NCI-H2081 treated with DMSO at 0.1 percent for 48 hours (cell line): ENCODE results near the gene TMEM97.
"Not testable (repeated sequence)": the region's sequence is repeated elsewhere in the genome, so short reads cannot be mapped to it uniquely, and the experiment has no call there.

Experiments used
- DNase-seq: peaks from one replicate; lab custom pipeline; 2025; lab: John Stamatoyannopoulos, UW

Gene TMEM97

GRCh38 chr17:28318759-28319597 lies at the start of gene TMEM97:
Gene TMEM97 (plus strand): TSS chr17:28319200. CDS start chr17:28319240, 40 bp downstream.
- DNase-seq, result peak; percentile 70

- DNase-seq, result no peak
Observed at GRCh38 chr17:28270055-28270454, 48.9 kb upstream of the TMEM97 start.

- DNase-seq, result no peak
Observed at GRCh38 chr17:28270926-28271325, 48.1 kb upstream of the TMEM97 start.

GRCh38 chr17:28271431-28271830 lies 47.6 kb upstream of the TMEM97 start:
- DNase-seq, result no peak

GRCh38 chr17:28272166-28272565 lies 46.8 kb upstream of the TMEM97 start:
- no peak for DNase-seq

- not testable (repeated sequence) for DNase-seq
Observed at GRCh38 chr17:28273341-28273740, 45.7 kb upstream of the TMEM97 start.

- no peak for DNase-seq
Observed at GRCh38 chr17:28274591-28275265, 44.3 kb upstream of the TMEM97 start.

- DNase-seq, result no peak
Observed at GRCh38 chr17:28276011-28276410, 43.0 kb upstream of the TMEM97 start.

GRCh38 chr17:28279411-28279810 lies 39.6 kb upstream of the TMEM97 start:
- DNase-seq, result no peak

GRCh38 chr17:28280826-28281225 lies 38.2 kb upstream of the TMEM97 start:
- DNase-seq, result no peak

GRCh38 chr17:28282596-28282995 lies 36.4 kb upstream of the TMEM97 start:
- DNase-seq, result no peak

GRCh38 chr17:28285965-28286364 lies 33.0 kb upstream of the TMEM97 start:
- no peak for DNase-seq

- no peak for DNase-seq
Observed at GRCh38 chr17:28290703-28291102, 28.3 kb upstream of the TMEM97 start.

GRCh38 chr17:28291780-28292330 lies 27.1 kb upstream of the TMEM97 start:
- no peak for DNase-seq

- not testable (repeated sequence) for DNase-seq
Observed at GRCh38 chr17:28292878-28293277, 26.1 kb upstream of the TMEM97 start.

- no peak for DNase-seq
Observed at GRCh38 chr17:28293994-28294393, 25.0 kb upstream of the TMEM97 start.

- no peak for DNase-seq
Observed at GRCh38 chr17:28295677-28296578, 23.1 kb upstream of the TMEM97 start.

- no peak for DNase-seq
Observed at GRCh38 chr17:28298449-28298848, 20.6 kb upstream of the TMEM97 start.

- DNase-seq, result no peak
Observed at GRCh38 chr17:28306954-28307401, 12.0 kb upstream of the TMEM97 start.

- no peak for DNase-seq
Observed at GRCh38 chr17:28313841-28314240, 5.2 kb upstream of the TMEM97 start.

- DNase-seq, result no peak
Observed at GRCh38 chr17:28315846-28316705, 2.9 kb upstream of the TMEM97 start.
